Osteoblast (primary cell): Measurements from ENCODE around the gene ABHD17B. TPM values are rescaled to one million over a fixed set of nuclear protein-coding genes. Genes with fewer than 3 reads are reported as not detected.

Experiments
- DNase-seq: peaks from one replicate; pipeline ENCODE4 v3.0.0; 2011; ENCODE audit warnings: low spot score, mixed read lengths; ENCODE audit not compliant: insufficient read length; ENCODE audit errors: missing footprints
- H2AFZ ChIP-seq: 2 replicates; pipeline ENCODE4 v1.6.0; 2011; ENCODE audit warnings: mild to moderate bottlenecking, low read length
- H3K27ac ChIP-seq: 2 replicates; pipeline ENCODE4 v1.5.1; 2011; ENCODE audit warnings: mild to moderate bottlenecking, low read depth, low read length, moderate library complexity
- H3K27me3 ChIP-seq: 2 replicates; pipeline ENCODE4 v1.6.0; 2012; ENCODE audit warnings: mild to moderate bottlenecking, control low read depth, inconsistent platforms, low read length, moderate library complexity; ENCODE audit not compliant: insufficient read depth
- H3K36me3 ChIP-seq: 2 replicates; pipeline ENCODE4 v1.5.1; 2011; ENCODE audit warnings: mild to moderate bottlenecking, low read length, control low read depth, moderate library complexity; ENCODE audit not compliant: insufficient read depth
- H3K4me1 ChIP-seq: 2 replicates; pipeline ENCODE4 v1.5.1; 2011; ENCODE audit warnings: mild to moderate bottlenecking, low read length, control low read depth, moderate library complexity; ENCODE audit not compliant: insufficient read depth
- H3K4me2 ChIP-seq: 2 replicates; pipeline ENCODE4 v1.6.0; 2011; ENCODE audit warnings: mild to moderate bottlenecking, low read length; ENCODE audit not compliant: insufficient read depth
- H3K4me3 ChIP-seq: fragments of 200-600 bp; sonication (generic); 3 replicates; pipeline ENCODE4 v1.5.1; 2012; ENCODE audit warnings: mild to moderate bottlenecking, low read length, inconsistent platforms; ENCODE audit not compliant: insufficient read depth
- H3K79me2 ChIP-seq: 2 replicates; pipeline ENCODE4 v1.6.0; 2012; ENCODE audit warnings: mild to moderate bottlenecking, low read length, control low read depth, inconsistent platforms; ENCODE audit not compliant: insufficient read depth
- H3K9me3 ChIP-seq: 2 replicates; pipeline ENCODE4 v1.5.1; 2011; ENCODE audit warnings: low read depth, low read length, control low read depth
- H4K20me1 ChIP-seq: 2 replicates; pipeline ENCODE4 v1.6.0; 2012; ENCODE audit warnings: mild to moderate bottlenecking, low read length, control low read depth; ENCODE audit not compliant: insufficient read depth
- total RNA-seq: library from RNA; depleted of rRNA; stranded (reverse); fragments of >200 nt; gene quantifications from 2 replicates; pipeline ENCODE4 v1.2.3, GENCODE V29; 2012
- TF ChIP-seq, protein P1 (sequence below): IDR thresholded peaks from 2 replicates; pipeline ENCODE4 v1.5.1; 2011; ENCODE audit warnings: mild to moderate bottlenecking, low read depth, low read length, moderate library complexity; ENCODE audit errors: extremely low read depth

Gene ABHD17B
- total RNA-seq, 1 donor, result 21.4 TPM

DNA sequence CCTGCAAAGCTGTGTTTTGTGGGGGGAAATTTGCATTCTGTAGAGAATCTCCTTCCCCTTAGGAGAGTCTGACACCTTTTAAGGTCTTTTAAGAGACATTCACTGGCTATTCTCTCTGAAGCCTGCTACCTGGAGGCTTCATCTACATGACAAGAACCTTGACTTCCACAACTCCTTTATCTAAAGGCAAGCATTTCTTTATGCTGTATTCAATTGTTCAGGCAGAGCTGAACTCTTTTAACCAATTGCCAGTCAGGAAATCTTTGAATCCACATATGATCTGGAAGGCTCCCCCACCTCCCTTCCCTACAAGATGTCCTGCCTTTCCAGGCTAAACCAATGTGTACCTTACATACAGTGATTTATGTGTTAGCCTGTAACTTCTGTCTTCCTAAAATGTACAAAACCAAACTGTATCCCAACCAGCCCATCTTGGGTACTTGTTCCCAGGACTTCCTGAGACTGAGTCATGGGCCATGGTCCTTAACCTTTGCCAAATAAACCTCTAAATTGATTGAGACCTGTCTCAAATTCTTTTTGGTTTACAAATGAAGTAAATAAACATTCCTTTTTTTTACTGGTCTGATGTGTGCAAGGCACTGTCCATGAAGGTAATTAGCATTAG is 10.3 kb upstream of the ABHD17B start:
- Histone ChIP-seq H2AFZ (no peak overlapping the region), H3K36me3 (no peaks in the 10 kb centered on the region), H4K20me1 (no peaks in the 10 kb centered on the region), H3K79me2 (peaks cover 84% of the 10 kb centered on the region), H3K27me3 (no peaks in the 10 kb centered on the region), H3K4me1 (no peaks in the 10 kb centered on the region), H3K9me3 (no peaks in the 10 kb centered on the region), H3K4me3 (no peak overlapping the region), H3K4me2 (no peak overlapping the region), H3K27ac (no peak overlapping the region)
- DNase-seq, result no peak
- TF ChIP-seq, protein P1, sequence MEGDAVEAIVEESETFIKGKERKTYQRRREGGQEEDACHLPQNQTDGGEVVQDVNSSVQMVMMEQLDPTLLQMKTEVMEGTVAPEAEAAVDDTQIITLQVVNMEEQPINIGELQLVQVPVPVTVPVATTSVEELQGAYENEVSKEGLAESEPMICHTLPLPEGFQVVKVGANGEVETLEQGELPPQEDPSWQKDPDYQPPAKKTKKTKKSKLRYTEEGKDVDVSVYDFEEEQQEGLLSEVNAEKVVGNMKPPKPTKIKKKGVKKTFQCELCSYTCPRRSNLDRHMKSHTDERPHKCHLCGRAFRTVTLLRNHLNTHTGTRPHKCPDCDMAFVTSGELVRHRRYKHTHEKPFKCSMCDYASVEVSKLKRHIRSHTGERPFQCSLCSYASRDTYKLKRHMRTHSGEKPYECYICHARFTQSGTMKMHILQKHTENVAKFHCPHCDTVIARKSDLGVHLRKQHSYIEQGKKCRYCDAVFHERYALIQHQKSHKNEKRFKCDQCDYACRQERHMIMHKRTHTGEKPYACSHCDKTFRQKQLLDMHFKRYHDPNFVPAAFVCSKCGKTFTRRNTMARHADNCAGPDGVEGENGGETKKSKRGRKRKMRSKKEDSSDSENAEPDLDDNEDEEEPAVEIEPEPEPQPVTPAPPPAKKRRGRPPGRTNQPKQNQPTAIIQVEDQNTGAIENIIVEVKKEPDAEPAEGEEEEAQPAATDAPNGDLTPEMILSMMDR, result no peak

DNA sequence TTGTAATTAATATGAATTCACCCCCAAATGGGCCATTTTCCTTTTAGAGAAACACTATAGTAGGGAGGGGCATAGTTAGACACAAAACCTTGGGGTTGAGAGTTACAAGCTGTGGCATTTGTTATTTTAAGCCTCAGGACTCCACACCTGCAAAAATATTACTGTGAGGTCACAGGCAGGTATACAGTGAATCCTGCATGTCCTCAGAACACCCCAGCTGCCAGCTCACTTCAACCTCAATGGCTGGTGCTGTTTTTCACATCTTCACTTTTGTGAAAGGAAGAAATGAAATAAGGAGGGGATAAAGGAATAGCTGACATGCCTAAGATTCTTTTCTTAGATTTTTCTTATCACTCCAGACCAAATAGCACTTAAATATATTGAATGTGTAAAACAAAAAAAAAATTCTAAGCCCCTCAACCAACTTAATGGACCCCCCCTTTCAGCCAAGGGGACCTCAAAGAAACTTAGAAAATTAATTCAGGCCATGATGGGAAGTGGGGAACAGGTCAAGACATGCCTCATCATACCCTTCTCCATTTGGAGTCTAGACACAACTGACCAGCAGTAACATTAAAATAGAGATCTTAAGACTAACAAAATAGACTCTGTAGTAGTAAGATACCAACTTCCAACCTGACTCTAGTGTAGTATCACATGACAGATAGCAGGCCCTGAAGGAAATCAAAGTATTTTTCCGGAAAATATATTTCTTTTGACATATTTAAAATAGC is 9.6 kb upstream of the ABHD17B start:
- Histone ChIP-seq H3K36me3 (no peaks in the 10 kb centered on the region), H3K9me3 (no peaks in the 10 kb centered on the region), H3K27ac (no peak overlapping the region), H2AFZ (no peak overlapping the region), H3K79me2 (peaks cover 86% of the 10 kb centered on the region), H3K4me3 (no peak overlapping the region), H3K27me3 (no peaks in the 10 kb centered on the region), H3K4me1 (no peaks in the 10 kb centered on the region), H4K20me1 (peaks cover under 1% of the 10 kb centered on the region), H3K4me2 (no peak overlapping the region)
- TF ChIP-seq, protein P1, result no peak
- no peak for DNase-seq

DNA sequence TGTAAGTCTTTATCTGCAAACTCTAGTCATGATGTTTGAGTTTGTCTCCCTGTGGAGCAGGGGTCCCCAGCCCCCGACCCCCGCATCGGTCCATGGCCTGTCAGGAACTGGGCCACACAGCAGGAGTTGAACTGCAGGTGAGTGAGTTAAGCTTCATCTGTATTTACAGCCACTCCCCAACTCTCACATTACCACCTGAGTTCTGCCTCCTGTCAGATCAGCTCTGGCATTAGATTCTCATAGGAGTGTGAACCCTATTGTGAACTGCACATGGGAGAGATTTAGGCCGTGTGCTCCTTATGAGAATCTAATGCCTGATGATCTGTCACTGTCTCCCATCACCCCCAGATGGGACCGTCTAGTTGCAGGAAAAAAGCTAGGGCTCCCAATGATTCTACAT is 7.4 kb upstream of the ABHD17B start:
- Histone ChIP-seq H3K36me3 (no peaks in the 10 kb centered on the region), H3K27me3 (no peaks in the 10 kb centered on the region), H3K4me2 (no peak overlapping the region), H2AFZ (no peak overlapping the region), H3K4me1 (peaks cover 1% of the 10 kb centered on the region), H3K4me3 (no peak overlapping the region), H4K20me1 (peaks cover 4% of the 10 kb centered on the region), H3K79me2 (peaks cover 87% of the 10 kb centered on the region), H3K27ac (no peak overlapping the region), H3K9me3 (no peaks in the 10 kb centered on the region)
- DNase-seq, result no peak
- TF ChIP-seq, protein P1, result no peak

DNA sequence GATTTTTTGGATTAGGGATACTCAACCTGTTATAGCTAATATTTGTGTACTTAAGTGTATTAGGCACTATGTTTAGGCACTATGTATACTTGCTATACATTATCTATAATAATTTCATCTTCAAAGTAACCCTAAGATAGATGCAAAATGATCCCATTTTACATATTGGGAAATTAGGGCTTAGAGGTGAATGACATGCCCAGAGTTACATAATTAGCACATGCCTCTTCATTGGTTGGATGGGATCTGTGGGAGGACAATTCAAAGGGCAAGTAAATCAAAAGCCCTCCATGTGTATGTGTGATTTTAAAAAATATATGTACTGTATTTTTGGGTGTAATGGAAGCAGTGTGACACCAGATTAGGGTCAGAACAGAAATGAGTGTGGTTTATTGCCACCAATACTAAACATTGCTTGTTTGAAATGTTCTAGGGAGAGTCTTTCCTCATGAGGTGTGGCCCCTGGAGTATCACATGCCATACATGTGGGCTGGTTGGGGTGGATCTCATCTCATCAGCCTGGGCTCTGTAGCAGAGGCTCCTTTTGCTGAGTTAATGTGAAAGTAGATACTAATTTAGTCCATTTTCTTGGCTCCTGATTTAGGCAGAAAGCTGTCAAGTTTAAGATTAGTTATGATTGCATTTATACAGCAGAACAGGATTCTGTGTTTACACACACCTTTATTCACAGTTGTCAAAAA is 6.0 kb upstream of the ABHD17B start:
- TF ChIP-seq, protein P1, result no peak
- no peak for DNase-seq
- Histone ChIP-seq H3K4me2 (no peak overlapping the region), H3K27ac (no peak overlapping the region), H4K20me1 (peaks cover 5% of the 10 kb centered on the region), H2AFZ (no peak overlapping the region), H3K27me3 (no peaks in the 10 kb centered on the region), H3K9me3 (no peaks in the 10 kb centered on the region), H3K4me1 (peaks cover 8% of the 10 kb centered on the region), H3K4me3 (no peak overlapping the region), H3K36me3 (no peaks in the 10 kb centered on the region), H3K79me2 (peaks cover 90% of the 10 kb centered on the region)
